A673 (cell line): ENCODE data around the gene KAT7. TPM values are rescaled to one million over a fixed set of nuclear protein-coding genes. Genes with fewer than 3 reads are reported as not detected.

Source experiments
- BruUV-seq: library from RNA; stranded (reverse); fragments of 400-500 nt; replicated peaks from 2 replicates; lab custom pipeline; 2021; lab: Mats Ljungman, UMichigan
- CTCF ChIA-PET: fragments of 300-600 bp; sonication (Branson Sonifier 250); formaldehyde crosslinking; loops from one replicate; lab custom pipeline; 2022; ENCODE audit warnings: antibody characterized with exemption; lab: Charles Lee
- POLR2A ChIA-PET: fragments of 300-600 bp; sonication (Branson Sonifier 250); formaldehyde crosslinking; loops from one replicate; lab custom pipeline; 2022; ENCODE audit warnings: antibody characterized with exemption; ENCODE audit not compliant: low non-redundant PET; lab: Charles Lee
- DNase-seq: peaks from one replicate; pipeline ENCODE4 v3.0.0-alpha.2; 2015; ENCODE audit warnings: low spot score
- H3K27ac ChIP-seq: fragments of 200-600 bp; sonication (generic); 2 replicates; pipeline ENCODE4 v1.5.1; 2016; ENCODE audit warnings: mixed run types, low read depth, mild to moderate bottlenecking, mixed read lengths, antibody characterized with exemption, low read length; ENCODE audit not compliant: poor library complexity, severe bottlenecking
- H3K27me3 ChIP-seq: fragments of 200-600 bp; sonication (generic); replicated peaks from 2 replicates; pipeline ENCODE4 v1.6.1; 2017; ENCODE audit warnings: mixed run types, low read depth, mild to moderate bottlenecking, mixed read lengths, antibody characterized with exemption, low read length; ENCODE audit not compliant: insufficient read depth, poor library complexity
- H3K36me3 ChIP-seq: fragments of 200-600 bp; sonication (generic); 2 replicates; pipeline ENCODE4 v1.6.1; 2016; ENCODE audit warnings: mixed run types, mild to moderate bottlenecking, mixed read lengths, antibody characterized with exemption, low read length; ENCODE audit not compliant: insufficient read depth, poor library complexity, severe bottlenecking
- H3K4me1 ChIP-seq: fragments of 200-600 bp; sonication (generic); 2 replicates; pipeline ENCODE4 v1.6.1; 2017; ENCODE audit warnings: mixed run types, mild to moderate bottlenecking, mixed read lengths, antibody characterized with exemption, low read length; ENCODE audit not compliant: insufficient read depth, poor library complexity, severe bottlenecking
- H3K4me3 ChIP-seq: fragments of 200-600 bp; sonication (generic); 2 replicates; pipeline ENCODE4 v1.5.1; 2016; ENCODE audit warnings: low read depth, mixed run types, mild to moderate bottlenecking, mixed read lengths, low read length; ENCODE audit not compliant: poor library complexity, severe bottlenecking
- H3K9me3 ChIP-seq: fragments of 200-600 bp; sonication (generic); 2 replicates; pipeline ENCODE4 v1.6.1; 2016; ENCODE audit warnings: mixed run types, low read depth, mild to moderate bottlenecking, mixed read lengths, antibody characterized with exemption, low read length; ENCODE audit not compliant: poor library complexity, severe bottlenecking
- CTCF ChIP-seq: fragments of 300-800, 200-600 bp; sonication (generic); conservative IDR thresholded peaks from 2 replicates; pipeline ENCODE4 v1.5.1; 2017; ENCODE audit warnings: low read depth, mild to moderate bottlenecking, antibody characterized with exemption, low read length, moderate library complexity, mixed read lengths
- EZH2 ChIP-seq: fragments of 200-600 bp; sonication (generic); IDR thresholded peaks from 2 replicates; pipeline ENCODE4 v1.6.1; 2017; ENCODE audit warnings: borderline replicate concordance, low read depth, mild to moderate bottlenecking, mixed read lengths, antibody characterized with exemption, low read length; ENCODE audit not compliant: poor library complexity, severe bottlenecking
- intact Hi-C: fragments of 100-400 bp; cut with micrococcal nuclease; formaldehyde crosslinking; loops from one replicate; pipeline ENCODE4 v1.10.0; 2022; ENCODE audit not compliant: unreplicated experiment
- total RNA-seq: library from RNA; stranded (reverse); gene quantifications from 2 replicates; pipeline ENCODE4 v1.2.3, GENCODE V29; 2021

The KAT7 gene
- total RNA-seq, 1 experiment from 2014 or later = 94.0 TPM

- H3K27me3 ChIP-seq = no peaks in the 10 kb centered on the region
- H3K27ac ChIP-seq = no peak overlapping the region
- no peaks in the 10 kb centered on the region for H3K4me1 ChIP-seq
- CTCF ChIA-PET = no interaction called here
- intact Hi-C loops = loop anchor here (10.0 kb wide), 1 partner anchor 226 kb away; no protein-coding TSS in a partner anchor
- no peak for DNase-seq
- no peak for TF ChIP-seq EZH2
- TF ChIP-seq CTCF = no peak
- H3K36me3 ChIP-seq = no peaks in the 10 kb centered on the region
- POLR2A ChIA-PET = no interaction called here
- H3K4me3 ChIP-seq = no peak overlapping the region
- BruUV-seq = no TSS peak
- no peaks in the 10 kb centered on the region for H3K9me3 ChIP-seq
These were observed 70.3 kb downstream of the KAT7 start for GRCh38 chr17:49858796-49859195.

GRCh38 chr17:49859991-49860953, 71.8 kb downstream of the KAT7 start:
- POLR2A ChIA-PET = no interaction called here
- no peaks in the 10 kb centered on the region for H3K9me3 ChIP-seq
- no peaks in the 10 kb centered on the region for H3K4me1 ChIP-seq
- BruUV-seq = no TSS peak
- intact Hi-C loops = loop anchor here (10.0 kb wide), 1 partner anchor 225 kb away; no protein-coding TSS in a partner anchor
- H3K36me3 ChIP-seq = no peaks in the 10 kb centered on the region
- H3K27me3 ChIP-seq = no peaks in the 10 kb centered on the region
- TF ChIP-seq CTCF (no peak), EZH2 (no peak)
- CTCF ChIA-PET = interaction anchor here (0.5 to 5.6 kb wide), 2 partner anchors 136 to 405 kb away, joined by 3 to 71 read pairs; partner anchors contain the start of gene DLX3
- no peak for DNase-seq
- no peak overlapping the region for H3K27ac ChIP-seq
- H3K4me3 ChIP-seq = no peak overlapping the region

- Histone ChIP-seq H3K4me3 (no peak overlapping the region), H3K4me1 (no peaks in the 10 kb centered on the region), H3K27ac (no peak overlapping the region), H3K36me3 (no peaks in the 10 kb centered on the region), H3K27me3 (no peaks in the 10 kb centered on the region), H3K9me3 (no peaks in the 10 kb centered on the region)
- TF ChIP-seq EZH2 = no peak
- TF ChIP-seq CTCF = peak; percentile 96
- BruUV-seq = no TSS peak
- ChIA-PET CTCF (interaction anchor here (0.6 to 5.6 kb wide), 4 partner anchors 12 to 231 kb away, joined by 4 to 71 read pairs (median 7); partner anchors contain the start of gene DLX3), POLR2A (no interaction called here)
- DNase-seq = peak; percentile 57
- intact Hi-C loops = loop anchor here (1.0 kb wide), 1 partner anchor 137 kb away; no protein-coding TSS in a partner anchor
These were observed 72.8 kb downstream of the KAT7 start for GRCh38 chr17:49861150-49861884.
